ENCODE data around the gene TMED9.

TMED9 gene

GRCh38 chr5:177592010-177592834 lies at the start of gene TMED9:
Gene TMED9, plus strand, starts transcription at chr5:177592203. Its CDS starts 12 bp downstream, at chr5:177592215.
- peaks cover 23% of the 10 kb centered on the region for H3K36me3 ChIP-seq (ENCODE audit: control insufficient read depth, insufficient read depth, low read length)
- peak within 1 kb of the TSS; percentile 98 for H3K9ac ChIP-seq (ENCODE audit: low read length)
- H3K27me3 ChIP-seq (ENCODE audit: control insufficient read depth, insufficient read depth, low read length): no peaks in the 10 kb centered on the region
- peak within 1 kb of the TSS; percentile 99 for H3K4me3 ChIP-seq (ENCODE audit: low read length)
- H3K4me1 ChIP-seq (ENCODE audit: control insufficient read depth, insufficient read depth, low read length): peaks cover 12% of the 10 kb centered on the region
- no peaks in the 10 kb centered on the region for H3K9me3 ChIP-seq (ENCODE audit: control insufficient read depth, low read length)

- H3K4me3 ChIP-seq (ENCODE audit: low read length): no peak overlapping the region
- no peaks in the 10 kb centered on the region for H3K9me3 ChIP-seq (ENCODE audit: control insufficient read depth, low read length)
- H3K4me1 ChIP-seq (ENCODE audit: control insufficient read depth, insufficient read depth, low read length): no peaks in the 10 kb centered on the region
- peaks cover 2% of the 10 kb centered on the region for H3K36me3 ChIP-seq (ENCODE audit: control insufficient read depth, insufficient read depth, low read length)
- no peak overlapping the region for H3K9ac ChIP-seq (ENCODE audit: low read length)
- H3K27me3 ChIP-seq (ENCODE audit: control insufficient read depth, insufficient read depth, low read length): no peaks in the 10 kb centered on the region
Observed at GRCh38 chr5:177542816-177543465, 49.1 kb upstream of the TMED9 start.

- Histone ChIP-seq H3K27me3 (ENCODE audit: control insufficient read depth, insufficient read depth, low read length) (no peaks in the 10 kb centered on the region), H3K9ac (ENCODE audit: low read length) (no peak overlapping the region), H3K9me3 (ENCODE audit: control insufficient read depth, low read length) (no peaks in the 10 kb centered on the region), H3K36me3 (ENCODE audit: control insufficient read depth, insufficient read depth, low read length) (no peaks in the 10 kb centered on the region), H3K4me1 (ENCODE audit: control insufficient read depth, insufficient read depth, low read length) (no peaks in the 10 kb centered on the region), H3K4me3 (ENCODE audit: low read length) (no peak overlapping the region)
Observed at GRCh38 chr5:177545487-177546257, 46.3 kb upstream of the TMED9 start.

GRCh38 chr5:177546258-177546741 lies 45.7 kb upstream of the TMED9 start:
- H3K4me3 ChIP-seq (ENCODE audit: low read length): no peak overlapping the region
- no peaks in the 10 kb centered on the region for H3K4me1 ChIP-seq (ENCODE audit: control insufficient read depth, insufficient read depth, low read length)
- H3K9ac ChIP-seq (ENCODE audit: low read length): no peak overlapping the region
- H3K9me3 ChIP-seq (ENCODE audit: control insufficient read depth, low read length): no peaks in the 10 kb centered on the region
- no peaks in the 10 kb centered on the region for H3K36me3 ChIP-seq (ENCODE audit: control insufficient read depth, insufficient read depth, low read length)
- no peaks in the 10 kb centered on the region for H3K27me3 ChIP-seq (ENCODE audit: control insufficient read depth, insufficient read depth, low read length)

GRCh38 chr5:177547736-177548135 lies 44.3 kb upstream of the TMED9 start:
- no peaks in the 10 kb centered on the region for H3K27me3 ChIP-seq (ENCODE audit: control insufficient read depth, insufficient read depth, low read length)
- H3K9me3 ChIP-seq (ENCODE audit: control insufficient read depth, low read length): no peaks in the 10 kb centered on the region
- no peak overlapping the region for H3K9ac ChIP-seq (ENCODE audit: low read length)

GRCh38 chr5:177548495-177548894 lies 43.5 kb upstream of the TMED9 start:
- Histone ChIP-seq H3K9ac (ENCODE audit: low read length) (no peak overlapping the region), H3K4me1 (ENCODE audit: control insufficient read depth, insufficient read depth, low read length) (peaks cover 12% of the 10 kb centered on the region)

More at GRCh38 chr5:177547736-177548135, 44.3 kb upstream of the TMED9 start:
- Histone ChIP-seq H3K4me3 (ENCODE audit: low read length) (no peak overlapping the region), H3K36me3 (ENCODE audit: control insufficient read depth, insufficient read depth, low read length) (no peaks in the 10 kb centered on the region), H3K4me1 (ENCODE audit: control insufficient read depth, insufficient read depth, low read length) (peaks cover 5% of the 10 kb centered on the region)

GRCh38 chr5:177550122-177550521 lies 41.9 kb upstream of the TMED9 start:
- no peak overlapping the region for H3K9ac ChIP-seq (ENCODE audit: low read length)
- no peaks in the 10 kb centered on the region for H3K27me3 ChIP-seq (ENCODE audit: control insufficient read depth, insufficient read depth, low read length)
- no peaks in the 10 kb centered on the region for H3K36me3 ChIP-seq (ENCODE audit: control insufficient read depth, insufficient read depth, low read length)
- H3K4me1 ChIP-seq (ENCODE audit: control insufficient read depth, insufficient read depth, low read length): peaks cover 18% of the 10 kb centered on the region
- no peak overlapping the region for H3K4me3 ChIP-seq (ENCODE audit: low read length)
- H3K9me3 ChIP-seq (ENCODE audit: control insufficient read depth, low read length): no peaks in the 10 kb centered on the region

More at GRCh38 chr5:177548495-177548894, 43.5 kb upstream of the TMED9 start:
- H3K9me3 ChIP-seq (ENCODE audit: control insufficient read depth, low read length): no peaks in the 10 kb centered on the region
- H3K27me3 ChIP-seq (ENCODE audit: control insufficient read depth, insufficient read depth, low read length): no peaks in the 10 kb centered on the region
- no peak overlapping the region for H3K4me3 ChIP-seq (ENCODE audit: low read length)
- no peaks in the 10 kb centered on the region for H3K36me3 ChIP-seq (ENCODE audit: control insufficient read depth, insufficient read depth, low read length)

- no peaks in the 10 kb centered on the region for H3K36me3 ChIP-seq (ENCODE audit: control insufficient read depth, insufficient read depth, low read length)
- peak overlapping the region; percentile 51 for H3K4me3 ChIP-seq (ENCODE audit: low read length)
- H3K9ac ChIP-seq (ENCODE audit: low read length): peak overlapping the region; percentile 51
- H3K27me3 ChIP-seq (ENCODE audit: control insufficient read depth, insufficient read depth, low read length): no peaks in the 10 kb centered on the region
- peaks cover 18% of the 10 kb centered on the region for H3K4me1 ChIP-seq (ENCODE audit: control insufficient read depth, insufficient read depth, low read length)
- no peaks in the 10 kb centered on the region for H3K9me3 ChIP-seq (ENCODE audit: control insufficient read depth, low read length)
Observed at GRCh38 chr5:177552839-177553455, 39.1 kb upstream of the TMED9 start.

GRCh38 chr5:177553671-177554429 lies 38.2 kb upstream of the TMED9 start:
- Histone ChIP-seq H3K27me3 (ENCODE audit: control insufficient read depth, insufficient read depth, low read length) (no peaks in the 10 kb centered on the region), H3K36me3 (ENCODE audit: control insufficient read depth, insufficient read depth, low read length) (no peaks in the 10 kb centered on the region), H3K4me1 (ENCODE audit: control insufficient read depth, insufficient read depth, low read length) (peaks cover 18% of the 10 kb centered on the region), H3K9ac (ENCODE audit: low read length) (peak overlapping the region; percentile 51), H3K4me3 (ENCODE audit: low read length) (peak overlapping the region; percentile 51), H3K9me3 (ENCODE audit: control insufficient read depth, low read length) (no peaks in the 10 kb centered on the region)

- H3K4me1 ChIP-seq (ENCODE audit: control insufficient read depth, insufficient read depth, low read length): peaks cover 18% of the 10 kb centered on the region
- H3K4me3 ChIP-seq (ENCODE audit: low read length): peak within 1 kb of the TSS; percentile 72
- H3K27me3 ChIP-seq (ENCODE audit: control insufficient read depth, insufficient read depth, low read length): no peaks in the 10 kb centered on the region
Observed at GRCh38 chr5:177554474-177555111, 37.4 kb upstream of the TMED9 start, which contains the start of gene FAM193B. Gene FAM193B, minus strand, starts transcription at chr5:177554563. Its CDS starts 105 bp downstream, at chr5:177554458.

More at GRCh38 chr5:177554474-177555111, 37.4 kb upstream of the TMED9 start, which contains the start of gene FAM193B:
- Histone ChIP-seq H3K9me3 (ENCODE audit: control insufficient read depth, low read length) (no peaks in the 10 kb centered on the region), H3K36me3 (ENCODE audit: control insufficient read depth, insufficient read depth, low read length) (no peaks in the 10 kb centered on the region), H3K9ac (ENCODE audit: low read length) (peak within 1 kb of the TSS; percentile 69)

All from mucosa of stomach (tissue), 1 donor.